RPMI8226 (cell line): ENCODE results near the gene CHD6.
A peak's percentile ranks its signal among the peaks of the same experiment; 100 is the strongest.

Experiments
- DNase-seq: peaks from one replicate; pipeline ENCODE4 v3.0.0-alpha.2; 2015

CHD6 gene

GRCh38 chr20:41586772-41587171 lies 31.4 kb downstream of the CHD6 start:
- DNase-seq, result no peak

GRCh38 chr20:41580350-41580749 lies 37.8 kb downstream of the CHD6 start:
- no peak for DNase-seq

GRCh38 chr20:41577129-41578009 lies 40.8 kb downstream of the CHD6 start:
- DNase-seq, result no peak

DNA sequence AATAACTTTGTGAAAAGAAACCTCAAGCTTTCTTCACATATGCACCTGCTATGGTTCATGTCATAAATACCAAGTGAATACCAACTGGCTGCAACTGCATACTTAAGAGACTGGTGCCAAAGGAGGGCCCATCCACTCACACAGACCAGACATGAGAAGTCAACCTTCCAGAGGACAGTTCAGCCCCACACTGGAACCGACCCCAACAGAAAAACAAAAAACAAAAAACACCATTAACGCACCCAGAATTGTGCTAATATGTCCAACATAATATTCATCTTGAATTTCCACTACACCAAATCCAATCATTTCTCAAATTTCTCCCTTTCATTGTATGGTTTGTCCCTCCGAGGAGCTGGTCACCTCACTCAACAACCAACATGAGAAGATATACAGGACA lies 42.8 kb downstream of the CHD6 start:
- no peak for DNase-seq

GRCh38 chr20:41574802-41575389 lies 43.3 kb downstream of the CHD6 start:
- no peak for DNase-seq

DNA sequence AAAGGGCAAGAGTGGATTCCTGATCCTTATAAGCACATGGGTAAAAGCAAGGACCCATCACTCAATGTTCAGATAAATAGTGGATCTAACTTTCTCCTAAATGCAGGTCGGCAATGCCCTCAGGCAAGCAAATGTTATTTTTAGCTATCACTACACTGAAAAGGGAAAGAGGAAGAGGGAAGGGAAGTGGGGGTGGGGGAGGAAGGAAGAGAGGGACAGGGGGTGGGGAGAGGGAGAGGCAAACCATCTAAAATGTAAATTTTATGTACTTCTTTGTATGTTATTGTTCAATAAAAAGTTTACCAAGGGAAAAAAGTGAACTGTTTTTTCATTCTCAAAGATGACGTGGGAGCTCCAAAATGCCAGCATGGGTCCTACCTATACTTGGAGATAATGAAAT lies 44.2 kb downstream of the CHD6 start:
- DNase-seq, result no peak

GRCh38 chr20:41572010-41572572 lies 46.1 kb downstream of the CHD6 start:
- no peak for DNase-seq

GRCh38 chr20:41571006-41571405 lies 47.2 kb downstream of the CHD6 start:
- DNase-seq, result no peak

DNA sequence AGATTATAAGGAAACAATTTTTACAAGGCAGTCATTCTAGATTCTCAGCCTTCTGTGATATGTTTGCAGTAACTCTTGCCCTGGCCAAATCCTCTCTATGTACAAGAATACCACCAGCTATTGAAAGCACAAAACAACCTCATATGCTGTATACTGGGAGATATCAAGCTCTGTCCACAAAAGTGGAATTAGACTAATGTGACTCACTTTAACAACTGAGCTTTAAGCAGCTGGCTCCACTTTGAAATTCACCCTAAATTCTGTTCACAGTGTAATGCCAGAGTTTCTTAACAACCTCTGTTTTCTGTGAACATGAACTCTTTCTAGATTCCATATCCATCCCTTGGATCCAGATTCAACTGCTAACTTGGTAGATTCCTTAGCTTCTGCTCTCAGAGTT lies 47.6 kb downstream of the CHD6 start:
- no peak for DNase-seq

- DNase-seq, result no peak
Measured at GRCh38 chr20:41567615-41568014, 50.6 kb downstream of the CHD6 start.

GRCh38 chr20:41566896-41567527 lies 51.2 kb downstream of the CHD6 start:
- DNase-seq, result no peak

DNA sequence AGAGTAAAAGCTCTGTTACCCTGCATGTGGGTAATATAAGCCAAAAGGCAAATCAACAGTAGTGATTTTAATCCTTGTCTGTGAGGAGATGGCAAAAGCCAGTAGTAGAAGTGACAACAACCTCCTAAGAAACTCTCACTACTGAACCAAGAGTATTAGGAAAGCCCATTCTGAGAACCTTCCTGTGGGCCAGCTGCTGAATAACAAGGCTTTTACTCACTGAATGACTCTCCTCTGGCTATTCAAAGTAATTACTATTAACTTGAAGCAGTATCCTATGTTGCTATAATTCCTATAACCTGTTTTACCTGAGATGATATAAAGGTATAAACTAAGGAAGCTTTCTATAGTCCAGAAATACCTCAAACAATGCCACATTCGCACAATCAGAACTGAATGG lies 55.1 kb downstream of the CHD6 start:
- DNase-seq, result no peak

GRCh38 chr20:41560970-41561369 lies 57.2 kb downstream of the CHD6 start:
- DNase-seq, result peak; percentile 47

DNA sequence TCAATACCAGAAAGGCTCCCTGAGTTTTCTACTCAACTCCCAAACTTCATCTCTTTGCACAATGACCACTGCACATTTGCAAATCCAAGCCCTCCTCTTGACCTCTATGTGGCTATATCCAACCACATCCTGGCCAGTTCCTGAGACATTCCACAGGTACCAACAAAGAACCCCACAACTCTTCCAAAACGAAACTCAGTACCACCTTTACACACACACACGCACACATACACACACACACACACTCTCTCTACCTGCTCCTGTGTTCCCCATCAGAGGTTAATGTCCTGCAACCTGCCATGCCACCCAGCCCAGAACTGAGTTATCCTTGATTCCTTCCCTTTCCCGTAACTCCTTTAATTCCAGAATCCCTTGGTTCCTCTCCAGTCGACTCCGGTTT lies 58.5 kb downstream of the CHD6 start:
- DNase-seq, result no peak

- no peak for DNase-seq
Measured at GRCh38 chr20:41553142-41553879, 64.9 kb downstream of the CHD6 start.

DNA sequence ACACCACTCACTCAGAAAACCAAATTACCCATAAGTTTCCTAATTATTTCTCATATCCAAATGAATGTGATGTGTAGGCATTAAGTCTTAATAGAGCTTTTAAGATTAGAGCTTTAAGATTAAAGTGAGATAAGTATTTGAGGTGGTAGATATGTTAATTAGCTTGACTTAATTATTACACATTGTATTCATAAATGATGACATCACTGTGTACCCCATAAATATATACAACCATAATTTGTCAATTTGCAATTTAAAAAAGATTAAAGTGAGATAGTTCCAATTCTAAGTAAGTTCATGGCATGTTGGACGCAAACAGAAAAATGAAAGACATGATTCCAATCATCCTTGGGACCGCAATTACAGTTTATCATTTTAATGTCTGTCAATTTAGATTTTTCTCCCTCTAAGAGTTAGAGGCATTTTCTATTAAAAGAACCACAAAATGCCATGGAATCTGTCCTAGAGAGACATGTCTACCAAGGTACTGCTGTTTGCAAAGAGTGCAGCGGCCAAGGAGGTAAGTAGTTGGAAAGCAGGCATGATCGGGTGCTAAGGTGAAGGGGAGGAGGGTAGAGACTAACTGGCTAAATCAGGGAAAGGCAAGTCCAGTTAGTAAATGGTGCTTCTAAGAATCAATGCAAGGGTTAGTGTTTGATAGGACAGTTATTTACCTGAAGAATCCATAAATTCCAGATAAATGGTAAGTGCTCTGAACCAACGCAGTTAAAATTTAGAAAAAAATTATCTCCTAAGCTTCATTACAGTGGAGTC lies 65.7 kb downstream of the CHD6 start:
- no peak for DNase-seq

DNA sequence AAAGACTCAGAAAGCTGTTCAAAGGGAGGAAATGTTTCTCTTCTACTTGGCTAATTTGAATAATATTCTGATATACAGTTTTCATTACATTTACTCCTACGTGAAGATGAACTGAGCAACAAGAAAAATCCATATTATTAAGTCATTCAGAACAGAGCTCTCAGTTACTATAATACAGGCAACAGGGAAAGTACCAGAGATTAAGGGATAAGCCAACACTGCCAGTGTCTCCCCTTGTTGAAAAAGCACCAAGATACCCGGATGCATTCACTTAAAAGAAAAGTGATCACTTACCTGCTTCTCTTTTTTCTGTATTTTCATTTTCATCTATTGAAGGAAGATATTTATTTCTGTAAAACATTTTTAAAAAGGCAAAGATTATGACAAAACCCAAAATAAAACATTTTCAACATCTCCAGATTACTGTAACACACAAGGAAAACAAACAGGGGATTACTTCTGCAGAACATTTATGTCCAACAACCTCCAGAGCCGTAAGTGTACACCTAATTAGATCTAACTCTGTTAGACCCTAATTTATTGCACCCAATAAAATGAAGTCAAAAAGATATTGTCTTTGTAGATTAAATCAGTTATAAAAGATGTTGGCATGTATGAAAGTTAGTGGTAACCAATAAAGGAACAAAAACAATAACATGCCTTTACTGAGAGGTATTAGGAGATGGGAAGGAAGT lies 67.0 kb downstream of the CHD6 start:
- no peak for DNase-seq

DNA sequence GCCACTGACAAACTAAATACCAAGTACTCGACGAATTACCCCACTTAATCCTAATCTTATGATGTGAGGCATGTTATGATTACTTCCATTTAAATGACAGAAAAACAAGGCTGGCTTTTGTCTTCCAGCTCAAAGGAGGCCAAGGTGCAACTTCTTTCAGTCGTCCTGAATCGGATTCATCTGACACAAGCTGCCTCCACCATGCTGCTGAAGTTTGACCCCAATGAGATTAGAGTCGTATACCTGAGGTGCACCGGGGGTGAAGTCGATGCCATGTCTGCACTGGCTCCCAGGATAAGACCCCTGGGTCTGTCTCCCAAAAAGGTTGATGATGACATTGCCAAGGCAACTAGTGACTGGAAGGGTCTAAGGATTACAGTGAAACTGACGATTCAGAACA lies 71.0 kb downstream of the CHD6 start:
- DNase-seq, result no peak

- no peak for DNase-seq
Measured at GRCh38 chr20:41546535-41546934, 71.6 kb downstream of the CHD6 start.

DNA sequence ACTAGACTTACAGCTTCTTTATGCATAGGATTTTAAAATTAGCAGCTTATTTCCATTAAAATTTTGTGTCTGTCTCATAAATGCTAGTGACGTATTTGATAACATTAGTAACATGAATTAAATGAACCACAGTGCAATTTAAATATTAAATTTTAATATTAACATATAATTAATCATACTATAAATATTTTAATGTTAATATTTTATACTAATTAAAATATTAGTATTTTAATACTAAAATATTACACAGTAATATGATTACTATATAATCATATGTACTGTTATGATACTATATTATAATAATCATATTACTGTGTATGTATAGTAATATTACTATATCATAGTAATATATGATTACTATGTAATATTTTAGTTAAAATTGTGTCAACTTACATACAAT lies 73.7 kb downstream of the CHD6 start:
- DNase-seq, result no peak

- DNase-seq, result no peak
Measured at GRCh38 chr20:41540918-41541317, 77.3 kb downstream of the CHD6 start.

DNA sequence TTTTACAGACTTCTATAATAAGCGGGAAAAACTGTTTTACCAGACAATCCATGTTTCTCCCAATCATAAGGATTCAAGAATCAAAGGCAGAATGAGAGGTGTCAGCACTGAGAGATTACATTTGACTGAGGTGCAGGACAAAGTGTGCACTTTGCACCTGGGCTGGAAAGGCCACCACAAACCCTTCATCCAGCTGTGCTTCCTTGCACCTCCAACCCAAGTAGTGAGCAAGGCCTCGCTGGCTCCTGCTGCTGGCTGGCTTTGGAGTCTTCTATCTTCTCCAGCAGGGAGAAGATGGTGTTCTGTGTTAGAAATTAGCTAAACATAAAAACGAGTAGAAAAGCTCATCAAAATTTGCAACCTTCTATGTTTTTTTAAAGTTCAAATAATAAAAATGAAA lies 77.7 kb downstream of the CHD6 start:
- DNase-seq, result no peak
